Lower leg skin (tissue), 3 donors: Measurements from ENCODE around the gene OPRM1.

Experiments
- POLR2A ChIP-seq, 2 donors: fragments of 450-650 bp; IDR thresholded peaks; one replicate each; pipeline ENCODE4 v1.6.1; 2016 to 2017; ENCODE audit warnings: antibody characterized with exemption in 2 of 2, mild to moderate bottlenecking in 1 of 2, moderate library complexity in 1 of 2
- TF ChIP-seq, protein P1 (sequence below), 3 donors: fragments of 450-650 bp; IDR thresholded peaks; one replicate each; pipeline ENCODE4 v1.5.1; 2016; ENCODE audit warnings: antibody characterized with exemption in 3 of 3, mild to moderate bottlenecking in 3 of 3, moderate library complexity in 2 of 3

DNA sequence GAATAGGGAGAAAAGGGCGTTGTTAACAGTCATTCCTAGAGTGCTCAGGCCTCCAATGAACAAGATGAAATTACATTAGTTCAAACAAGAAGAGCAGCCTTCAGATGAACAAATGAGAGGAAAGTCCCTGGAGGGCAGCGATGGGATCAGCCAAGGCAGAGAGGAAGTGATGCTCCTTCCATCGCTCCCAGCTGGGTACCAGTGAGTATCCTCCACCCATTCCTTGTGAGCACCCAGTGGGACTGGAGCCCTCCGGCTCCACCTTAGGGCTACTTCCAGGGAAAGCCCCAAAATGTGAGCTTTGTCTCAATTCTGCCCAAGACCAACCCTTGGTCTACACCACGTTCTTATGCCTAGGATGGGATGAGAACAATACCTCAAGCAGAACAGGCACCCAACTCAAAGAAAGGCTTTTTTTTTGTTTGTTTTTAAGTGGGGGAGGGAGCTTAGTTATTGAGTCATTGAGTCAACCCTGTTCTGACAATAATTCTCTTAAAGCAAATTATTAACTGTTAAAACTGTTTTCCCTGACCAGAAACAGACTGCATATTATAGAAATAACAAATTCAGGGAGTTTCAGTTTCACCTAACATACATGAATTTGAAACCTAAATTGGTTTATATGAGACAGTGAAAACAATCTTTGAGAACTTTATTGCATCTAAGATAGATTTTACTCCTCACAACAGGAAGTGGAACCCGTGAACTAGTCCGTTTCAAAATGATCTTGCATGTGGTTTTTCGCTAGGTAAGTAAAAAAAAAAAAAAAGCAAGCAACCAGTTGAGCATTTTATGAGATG lies 210.7 kb downstream of the OPRM1 start:
- TF ChIP-seq POLR2A (IDR thresholded peaks at IDR 0.05) = no peak
- TF ChIP-seq, protein P1, sequence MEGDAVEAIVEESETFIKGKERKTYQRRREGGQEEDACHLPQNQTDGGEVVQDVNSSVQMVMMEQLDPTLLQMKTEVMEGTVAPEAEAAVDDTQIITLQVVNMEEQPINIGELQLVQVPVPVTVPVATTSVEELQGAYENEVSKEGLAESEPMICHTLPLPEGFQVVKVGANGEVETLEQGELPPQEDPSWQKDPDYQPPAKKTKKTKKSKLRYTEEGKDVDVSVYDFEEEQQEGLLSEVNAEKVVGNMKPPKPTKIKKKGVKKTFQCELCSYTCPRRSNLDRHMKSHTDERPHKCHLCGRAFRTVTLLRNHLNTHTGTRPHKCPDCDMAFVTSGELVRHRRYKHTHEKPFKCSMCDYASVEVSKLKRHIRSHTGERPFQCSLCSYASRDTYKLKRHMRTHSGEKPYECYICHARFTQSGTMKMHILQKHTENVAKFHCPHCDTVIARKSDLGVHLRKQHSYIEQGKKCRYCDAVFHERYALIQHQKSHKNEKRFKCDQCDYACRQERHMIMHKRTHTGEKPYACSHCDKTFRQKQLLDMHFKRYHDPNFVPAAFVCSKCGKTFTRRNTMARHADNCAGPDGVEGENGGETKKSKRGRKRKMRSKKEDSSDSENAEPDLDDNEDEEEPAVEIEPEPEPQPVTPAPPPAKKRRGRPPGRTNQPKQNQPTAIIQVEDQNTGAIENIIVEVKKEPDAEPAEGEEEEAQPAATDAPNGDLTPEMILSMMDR (IDR thresholded peaks at IDR 0.05) = no peak
